ENCODE results near the gene GGT7.

GRCh38 chr20:34861386-34862084 is 11.1 kb downstream of the GGT7 start:
- TF ChIP-seq EZH2 (IDR thresholded peaks at IDR 0.05; ENCODE audit: insufficient read depth, low read length) = no peak
- TF ChIP-seq CTCF (IDR thresholded peaks at IDR 0.05; ENCODE audit: insufficient read depth, low read depth, low read length) = no peak
